ENCODE results near the gene KCNS3.

KCNS3 gene

DNA sequence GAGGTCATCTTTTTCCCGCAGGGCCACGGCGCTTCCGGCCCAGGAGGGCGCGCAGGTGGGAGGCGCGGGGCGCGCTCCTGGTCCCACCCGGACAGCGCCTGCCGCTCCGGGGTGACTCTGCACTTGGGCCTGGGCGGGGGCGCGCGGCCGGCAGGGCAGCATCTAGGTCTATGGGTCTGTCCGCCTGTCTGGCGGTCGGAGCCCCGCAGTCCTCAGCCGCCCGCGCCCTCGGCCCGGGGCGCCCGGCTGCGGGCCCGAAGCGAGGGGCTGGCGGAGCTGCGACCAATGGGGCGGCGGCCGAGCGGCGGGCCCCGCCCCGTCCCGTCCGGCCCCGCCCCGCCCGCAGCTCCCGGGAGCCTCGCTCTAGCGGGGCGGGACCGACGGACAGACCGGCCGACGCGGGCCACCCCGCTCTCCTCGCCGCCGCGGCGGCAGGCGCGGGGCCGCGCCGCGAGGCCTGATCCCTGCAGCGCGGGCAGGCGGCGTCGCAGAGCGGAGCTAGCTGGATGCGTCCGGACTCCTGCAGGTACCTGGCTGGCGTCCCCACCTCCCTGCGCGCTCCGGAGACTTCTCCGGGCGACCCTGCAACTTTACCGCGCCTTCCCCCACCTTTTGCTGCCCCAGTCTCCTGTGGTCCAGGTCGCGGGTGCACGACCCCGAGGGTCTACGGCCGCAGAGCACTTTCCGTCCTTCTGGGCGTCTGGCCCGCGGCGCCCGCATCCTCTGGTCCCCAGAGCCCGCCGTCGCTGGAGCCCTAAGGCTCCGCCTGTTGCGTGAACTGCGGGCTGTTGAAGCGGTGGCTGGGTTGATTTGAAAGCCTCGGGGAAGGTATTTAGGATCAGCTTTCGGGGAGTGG, at the start of gene KCNS3:
TSS of gene KCNS3 (plus strand) at position 387 of the 856 bp plus-strand sequence. CDS start 52,342 bp downstream, outside the sequence.
- DNase-seq, result no peak

GRCh38 chr2:17830053-17831034, 48.1 kb upstream of the KCNS3 start:
- DNase-seq, result no peak

GRCh38 chr2:17835516-17835915, 43.0 kb upstream of the KCNS3 start:
- no peak for DNase-seq

DNA sequence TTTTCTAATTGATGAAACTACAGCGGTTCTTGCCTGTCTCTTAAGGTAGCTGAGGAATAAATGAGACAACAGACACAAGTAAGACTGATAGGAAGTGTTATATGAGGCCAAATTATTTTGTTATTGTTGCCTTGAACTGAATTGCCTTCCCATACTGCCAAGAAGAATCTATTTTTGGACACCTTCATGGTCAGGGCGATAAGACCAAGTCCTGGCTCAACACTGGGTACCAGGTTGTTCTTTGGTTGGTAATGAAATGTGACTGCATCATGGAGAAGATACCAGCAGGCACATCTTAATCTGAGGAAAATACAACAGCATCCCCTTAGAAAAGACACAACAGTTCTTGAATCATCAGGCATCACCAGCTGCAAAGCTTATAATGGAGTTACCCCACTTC, 38.5 kb upstream of the KCNS3 start:
- DNase-seq, result no peak

DNA sequence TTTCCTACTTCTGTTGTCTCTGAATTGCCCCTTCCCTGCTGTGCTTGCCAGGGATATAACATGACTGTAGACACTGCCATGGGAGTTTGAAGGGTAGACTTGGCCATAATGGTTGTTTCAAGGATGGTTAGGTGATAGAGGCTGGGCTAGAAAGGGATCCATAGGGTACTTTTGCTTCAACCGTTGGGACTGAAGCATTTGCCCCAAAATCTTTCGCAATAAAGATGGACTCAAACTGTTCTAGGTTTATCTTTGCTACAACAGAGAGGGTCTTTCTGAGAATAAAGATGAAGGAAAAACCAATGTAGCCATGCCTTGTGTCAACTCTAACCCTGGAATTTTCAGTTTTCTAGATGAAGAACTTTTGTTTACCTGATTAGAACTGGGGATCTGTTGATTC, 35.0 kb upstream of the KCNS3 start:
- DNase-seq, result no peak

GRCh38 chr2:17845806-17846205, 32.7 kb upstream of the KCNS3 start:
- DNase-seq, result no peak

DNA sequence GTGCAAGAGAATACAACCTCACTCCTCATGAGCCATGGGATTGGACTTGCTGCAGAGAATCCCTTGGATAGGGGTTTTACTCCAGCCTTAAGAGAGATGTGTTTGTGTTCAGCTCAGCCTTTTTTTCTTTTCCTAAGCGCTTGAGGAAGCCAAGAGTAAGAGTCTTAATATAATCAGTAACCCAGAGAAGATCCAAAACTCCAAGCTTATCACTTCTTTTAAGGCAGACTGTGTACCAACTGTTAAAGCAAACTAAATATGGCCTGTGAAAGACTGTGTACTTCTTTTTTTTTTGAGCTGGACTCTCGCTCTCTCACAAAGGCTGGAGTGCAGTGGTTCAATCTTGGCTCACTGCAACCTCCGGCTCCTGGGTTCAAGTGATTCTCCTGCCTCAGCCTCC, 31.8 kb upstream of the KCNS3 start:
- DNase-seq, result no peak

GRCh38 chr2:17847236-17847635, 31.2 kb upstream of the KCNS3 start:
- DNase-seq, result no peak

GRCh38 chr2:17849275-17849674, 29.2 kb upstream of the KCNS3 start:
- DNase-seq, result no peak

GRCh38 chr2:17850151-17850550, 28.3 kb upstream of the KCNS3 start:
- no peak for DNase-seq

- no peak for DNase-seq
Observed at GRCh38 chr2:17851731-17852585, 26.5 kb upstream of the KCNS3 start.

DNA sequence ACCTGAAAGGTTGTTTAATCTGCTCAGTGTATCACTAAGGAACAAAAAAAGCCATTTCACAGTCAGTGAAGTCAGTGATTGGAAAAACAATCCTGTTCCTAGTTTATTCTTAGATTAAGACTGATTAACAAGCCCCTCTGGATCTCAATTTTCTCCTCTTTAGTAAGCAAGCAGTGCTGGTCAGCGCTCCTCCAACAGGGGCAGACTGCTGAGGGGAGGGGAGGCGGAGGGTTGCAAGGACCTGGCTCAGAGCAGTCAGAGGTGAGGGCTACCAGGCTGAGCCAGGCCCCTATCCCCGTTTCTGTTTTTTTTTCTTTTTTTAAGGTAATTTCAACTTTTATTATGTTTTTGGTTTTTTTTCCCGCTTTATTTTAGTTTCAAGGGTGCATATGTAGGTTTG, 24.7 kb upstream of the KCNS3 start:
- no peak for DNase-seq

DNA sequence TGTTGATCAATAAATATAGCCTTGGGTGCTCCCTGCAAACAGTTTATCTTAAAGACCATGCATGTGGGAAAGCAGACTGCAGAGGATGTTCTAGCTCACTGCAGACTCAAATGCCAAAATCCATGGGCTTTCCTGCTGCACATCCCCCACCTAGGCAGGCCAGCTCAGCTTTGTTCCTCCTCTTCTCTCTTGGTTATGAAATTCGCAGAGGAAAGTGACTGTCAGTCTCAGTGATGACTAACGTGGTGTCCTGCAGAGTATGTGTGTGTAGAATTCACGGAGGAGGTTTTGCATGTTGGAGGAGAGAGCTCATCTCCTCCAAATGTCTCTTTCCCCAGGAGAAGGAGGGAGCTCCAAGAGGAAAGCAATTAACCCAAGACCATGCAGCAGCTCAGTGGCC, 21.4 kb upstream of the KCNS3 start:
- no peak for DNase-seq

DNA sequence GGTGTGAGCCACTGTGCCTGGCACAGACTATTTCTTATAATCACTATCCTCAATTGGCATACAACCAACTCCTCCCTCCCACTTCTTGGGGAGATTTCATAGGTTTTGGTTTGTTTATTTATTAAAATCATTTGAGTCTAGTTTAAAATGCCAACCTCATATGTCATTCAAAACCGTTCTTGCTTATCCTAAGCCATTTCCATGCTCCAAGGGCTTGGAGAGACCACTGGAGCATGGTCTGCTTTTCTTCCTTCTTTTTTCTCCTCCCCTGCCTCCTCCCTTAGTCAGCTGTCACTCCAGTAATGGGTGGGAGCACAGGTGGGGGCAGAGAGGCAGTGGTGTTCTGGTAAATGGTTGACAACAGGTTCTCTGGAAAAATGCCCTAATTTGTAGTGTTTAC, 20.4 kb upstream of the KCNS3 start:
- DNase-seq, result no peak

DNA sequence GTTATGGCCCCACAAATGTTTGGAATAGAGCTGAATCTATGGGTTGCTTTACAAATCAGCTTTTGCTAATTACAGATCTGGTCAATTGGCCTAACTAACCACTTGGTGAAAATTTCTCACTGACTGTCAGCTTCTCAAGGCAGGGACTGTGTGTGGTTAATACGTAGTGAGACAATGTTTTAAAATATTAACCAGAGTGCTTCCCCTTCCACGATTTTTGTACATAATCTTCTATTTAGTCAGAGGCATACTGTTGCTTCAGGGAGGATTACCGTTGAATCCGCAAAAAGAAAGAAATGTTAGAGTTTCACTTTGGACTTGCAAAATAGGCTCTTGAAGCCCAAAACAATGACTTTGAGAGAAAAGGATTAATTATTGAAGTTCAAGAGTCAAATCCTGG, 14.9 kb upstream of the KCNS3 start:
- no peak for DNase-seq

DNA sequence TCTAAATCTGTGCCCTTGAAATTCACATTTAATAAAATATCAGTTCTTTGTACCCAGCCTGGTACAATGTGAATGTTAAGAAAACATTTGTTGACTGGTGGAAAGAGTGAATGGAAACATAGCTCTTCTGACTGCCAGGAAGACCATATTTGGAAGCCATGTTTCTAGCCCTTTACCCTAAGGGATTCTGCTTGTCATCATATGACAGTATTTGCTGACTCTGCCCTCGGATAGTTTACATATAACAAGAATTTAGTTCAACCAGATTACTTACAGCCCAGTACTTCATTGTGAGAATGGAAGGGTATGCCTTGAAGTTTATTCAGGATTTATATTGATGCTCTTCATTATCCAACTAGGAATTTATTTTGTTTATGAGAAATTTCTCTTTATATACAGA, 13.8 kb upstream of the KCNS3 start:
- DNase-seq, result no peak

- no peak for DNase-seq
Observed at GRCh38 chr2:17867133-17867532, 11.3 kb upstream of the KCNS3 start.

GRCh38 chr2:17869128-17869527, 9.3 kb upstream of the KCNS3 start:
- no peak for DNase-seq

DNA sequence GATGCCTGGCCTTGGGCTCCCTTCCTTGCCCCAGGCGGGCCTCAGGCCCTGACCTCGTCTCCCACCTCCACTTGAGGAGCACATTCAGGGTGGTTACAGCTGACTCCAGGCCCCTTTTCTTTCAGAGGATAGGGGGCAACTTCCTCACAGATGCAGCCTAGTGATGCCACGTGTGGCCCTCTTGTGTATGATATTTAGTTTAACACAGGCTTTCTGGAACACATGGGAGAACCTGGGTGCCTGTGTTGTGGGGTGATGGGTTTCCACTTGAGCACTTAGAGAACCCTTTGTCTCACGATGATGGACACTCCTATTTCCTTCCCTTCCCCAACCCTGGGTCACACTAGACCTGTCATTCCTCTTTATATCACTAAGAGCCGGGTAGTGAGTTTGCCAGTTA, 6.8 kb upstream of the KCNS3 start:
- DNase-seq, result no peak

GRCh38 chr2:17873021-17873420, 5.4 kb upstream of the KCNS3 start:
- no peak for DNase-seq

- DNase-seq, result no peak
Observed at GRCh38 chr2:17876590-17876989, 1.9 kb upstream of the KCNS3 start.

GRCh38 chr2:17877811-17878280, 621 bp upstream of the KCNS3 start:
- DNase-seq, result no peak
